DND-41 (cell line): ENCODE results near the gene BCL2L1.
A peak's percentile ranks its signal among the peaks of the same experiment; 100 is the strongest.

Source experiments
- ATAC-seq: fragments of 200-7000 bp; cut with Tn5 transposase; 3 replicates; pipeline ENCODE4 v1.9.1; 2021; ENCODE audit warnings: low read depth; ENCODE audit not compliant: insufficient read depth
- DNase-seq: peaks from one replicate; pipeline ENCODE4 v3.0.0-alpha.2; 2020
- H2AFZ ChIP-seq: 2 replicates; pipeline ENCODE4 v1.6.0; 2012; ENCODE audit warnings: low read depth, low read length
- H3K27ac ChIP-seq: 2 replicates; pipeline ENCODE4 v1.5.1; 2012; ENCODE audit warnings: low read length, inconsistent platforms
- H3K27me3 ChIP-seq: fragments of 200-600 bp; sonication (generic); 2 replicates; pipeline ENCODE4 v1.6.0; 2012; ENCODE audit warnings: low read length, mild to moderate bottlenecking, inconsistent platforms; ENCODE audit not compliant: insufficient read depth, poor library complexity
- H3K36me3 ChIP-seq: 2 replicates; pipeline ENCODE4 v1.5.1; 2012; ENCODE audit warnings: low read length, inconsistent platforms; ENCODE audit not compliant: insufficient read depth
- H3K4me1 ChIP-seq: 2 replicates; pipeline ENCODE4 v1.5.1; 2012; ENCODE audit warnings: mild to moderate bottlenecking, low read length; ENCODE audit not compliant: insufficient read depth
- H3K4me2 ChIP-seq: 2 replicates; pipeline ENCODE4 v1.6.0; 2012; ENCODE audit warnings: mild to moderate bottlenecking, moderate library complexity, low read length, inconsistent platforms; ENCODE audit not compliant: insufficient read depth
- H3K4me3 ChIP-seq, 2 experiments: fragments of 200-600 bp in 1 of 2; shearing (Covaris generic) in 1 of 2; 2 replicates each; pipeline ENCODE4 v1.5.1; 2012 to 2016; ENCODE audit warnings: inconsistent platforms in 2 of 2, low read length in 2 of 2, mild to moderate bottlenecking in 2 of 2, low read depth in 1 of 2, moderate library complexity in 1 of 2
- H3K79me2 ChIP-seq: 2 replicates; pipeline ENCODE4 v1.6.0; 2012; ENCODE audit warnings: low read length, inconsistent platforms; ENCODE audit not compliant: insufficient read depth
- H3K9ac ChIP-seq: 2 replicates; pipeline ENCODE4 v1.6.0; 2012; ENCODE audit warnings: low read depth, mild to moderate bottlenecking, inconsistent platforms, low read length, moderate library complexity
- H3K9me3 ChIP-seq: 2 replicates; pipeline ENCODE4 v1.5.1; 2012; ENCODE audit warnings: low read length, moderate library complexity, mild to moderate bottlenecking, inconsistent platforms; ENCODE audit not compliant: insufficient read depth, severe bottlenecking
- H4K20me1 ChIP-seq: 2 replicates; pipeline ENCODE4 v1.6.0; 2012; ENCODE audit warnings: low read length; ENCODE audit not compliant: insufficient read depth
- CTCF ChIP-seq: IDR thresholded peaks from 2 replicates; pipeline ENCODE4 v1.5.1; 2012; ENCODE audit warnings: borderline replicate concordance, low read length, moderate library complexity, mild to moderate bottlenecking; ENCODE audit not compliant: poor library complexity, severe bottlenecking; ENCODE audit errors: extremely low read depth
- EZH2 ChIP-seq: IDR thresholded peaks from 3 replicates; pipeline ENCODE4 v1.6.1; 2012; ENCODE audit warnings: borderline replicate concordance, low read depth, mild to moderate bottlenecking, moderate library complexity, low read length, inconsistent platforms; ENCODE audit not compliant: severe bottlenecking

BCL2L1 gene

DNA sequence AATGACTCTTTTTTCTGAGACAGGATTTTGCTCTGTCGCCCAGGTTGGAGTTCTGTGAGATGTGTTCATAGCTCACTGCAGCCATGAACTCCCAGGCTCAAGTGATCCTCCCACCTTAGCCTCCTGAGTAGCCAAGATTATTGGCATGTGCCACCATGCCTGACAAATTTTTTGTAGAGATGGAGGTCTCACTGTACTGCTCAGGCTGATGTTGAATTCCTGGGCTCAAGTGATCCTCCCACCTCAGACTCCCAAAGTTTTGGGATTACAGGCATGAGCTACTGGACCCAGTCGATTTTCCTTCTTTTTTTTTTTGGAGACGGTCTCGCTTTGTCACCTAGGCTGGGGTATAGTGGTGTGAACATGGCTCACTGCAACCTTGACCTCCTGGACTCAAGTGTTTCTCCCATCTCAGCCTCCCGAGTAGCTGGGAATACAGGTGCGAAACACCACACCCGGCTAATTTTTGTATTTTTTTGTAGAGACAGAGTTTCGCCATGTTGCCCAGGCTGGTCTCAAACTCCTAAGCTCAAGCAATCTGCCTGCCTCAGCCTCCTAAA is 24.3 kb downstream of the BCL2L1 start:
- ATAC-seq (no peak), DNase-seq (no peak)
- H2AFZ ChIP-seq, result no peak overlapping the region
- peaks cover 87% of the 10 kb centered on the region for H3K4me1 ChIP-seq
- no peaks in the 10 kb centered on the region for H3K27me3 ChIP-seq
- peak overlapping the region; percentile 6; the same call in 1 of the 2 replicates for H3K9ac ChIP-seq
- H3K79me2 ChIP-seq, result peaks cover 100% of the 10 kb centered on the region
- TF ChIP-seq CTCF (no peak), EZH2 (no peak)
- no peak overlapping the region for H3K4me2 ChIP-seq
- H3K36me3 ChIP-seq, result peaks cover 95% of the 10 kb centered on the region
- no peak overlapping the region for H3K4me3 ChIP-seq
- peaks cover 82% of the 10 kb centered on the region for H4K20me1 ChIP-seq
- no peaks in the 10 kb centered on the region for H3K9me3 ChIP-seq
- H3K27ac ChIP-seq, result peak overlapping the region; percentile 73

- Histone ChIP-seq H3K27me3 (no peaks in the 10 kb centered on the region), H3K9me3 (no peaks in the 10 kb centered on the region), H3K27ac (peak overlapping the region; percentile 89), H3K79me2 (peaks cover 100% of the 10 kb centered on the region), H2AFZ (no peak overlapping the region), H4K20me1 (peaks cover 81% of the 10 kb centered on the region), H3K9ac (peak overlapping the region; percentile 38), H3K4me1 (peaks cover 96% of the 10 kb centered on the region), H3K4me2 (peak overlapping the region; percentile 19; the same call in 1 of the 2 replicates), H3K4me3 (no peak overlapping the region), H3K36me3 (peaks cover 95% of the 10 kb centered on the region)
- ATAC-seq (no peak), DNase-seq (no peak)
- TF ChIP-seq CTCF (no peak), EZH2 (no peak)
Measured at GRCh38 chr20:31695849-31696804, 26.5 kb downstream of the BCL2L1 start.

DNA sequence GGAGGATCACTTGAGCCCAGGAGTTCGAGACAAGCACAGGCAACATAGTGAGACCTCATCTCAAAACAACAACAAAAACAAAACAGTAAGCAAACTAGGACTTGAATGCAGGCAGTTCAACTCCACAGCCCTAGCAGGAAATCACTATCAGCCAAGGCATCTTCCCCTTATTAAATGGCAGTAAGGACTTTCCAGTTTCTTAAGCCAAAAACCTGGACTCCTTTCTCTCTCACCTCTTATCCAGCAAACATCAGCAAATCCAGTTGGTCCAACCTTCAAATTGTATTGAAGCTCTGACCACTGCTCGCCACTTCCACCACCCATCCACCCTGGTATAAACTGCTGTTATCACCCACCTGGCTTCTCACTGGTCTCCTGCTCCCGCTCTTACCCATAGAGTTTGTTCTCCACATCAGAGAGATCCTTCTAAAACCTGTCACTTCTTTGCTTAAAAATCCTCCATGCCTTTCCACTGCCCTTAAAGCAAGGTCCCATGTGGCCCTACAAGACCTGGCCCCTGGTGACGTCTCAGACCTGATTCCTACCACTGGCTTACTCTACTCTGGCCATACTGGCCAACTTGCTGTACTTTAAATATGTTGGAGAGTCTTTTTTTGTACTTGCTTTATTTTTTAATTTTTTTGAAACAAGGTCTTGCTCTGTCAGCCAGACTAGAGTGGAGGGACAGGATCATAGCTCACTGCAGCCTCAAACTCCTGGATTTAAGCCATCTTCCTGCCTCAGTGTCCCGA is 27.6 kb downstream of the BCL2L1 start:
- no peak for DNase-seq
- peak overlapping the region; percentile 35; the same call in 1 of the 2 replicates for H3K4me2 ChIP-seq
- ATAC-seq, result 0 out of 3 replicates have a peak, but pooled peaks have one; percentile 19
- peaks cover 72% of the 10 kb centered on the region for H4K20me1 ChIP-seq
- peaks cover 94% of the 10 kb centered on the region for H3K4me1 ChIP-seq
- no peak overlapping the region for H3K4me3 ChIP-seq
- TF ChIP-seq CTCF (no peak), EZH2 (no peak)
- H3K79me2 ChIP-seq, result peaks cover 100% of the 10 kb centered on the region
- no peaks in the 10 kb centered on the region for H3K9me3 ChIP-seq
- peak overlapping the region; percentile 38 for H3K9ac ChIP-seq
- H3K36me3 ChIP-seq, result peaks cover 94% of the 10 kb centered on the region
- H3K27ac ChIP-seq, result peak overlapping the region; percentile 89
- H2AFZ ChIP-seq, result no peak overlapping the region
- H3K27me3 ChIP-seq, result no peaks in the 10 kb centered on the region
